NCI-H1048 (cell line): ENCODE measurements around the gene GIGYF2.
"Not testable (repeated sequence)": the region's sequence is repeated elsewhere in the genome, so short reads cannot be mapped to it uniquely, and the experiment has no call there.

Experiments used
- DNase-seq: peaks from one replicate; lab custom pipeline; 2025; lab: John Stamatoyannopoulos, UW

The GIGYF2 gene

DNA sequence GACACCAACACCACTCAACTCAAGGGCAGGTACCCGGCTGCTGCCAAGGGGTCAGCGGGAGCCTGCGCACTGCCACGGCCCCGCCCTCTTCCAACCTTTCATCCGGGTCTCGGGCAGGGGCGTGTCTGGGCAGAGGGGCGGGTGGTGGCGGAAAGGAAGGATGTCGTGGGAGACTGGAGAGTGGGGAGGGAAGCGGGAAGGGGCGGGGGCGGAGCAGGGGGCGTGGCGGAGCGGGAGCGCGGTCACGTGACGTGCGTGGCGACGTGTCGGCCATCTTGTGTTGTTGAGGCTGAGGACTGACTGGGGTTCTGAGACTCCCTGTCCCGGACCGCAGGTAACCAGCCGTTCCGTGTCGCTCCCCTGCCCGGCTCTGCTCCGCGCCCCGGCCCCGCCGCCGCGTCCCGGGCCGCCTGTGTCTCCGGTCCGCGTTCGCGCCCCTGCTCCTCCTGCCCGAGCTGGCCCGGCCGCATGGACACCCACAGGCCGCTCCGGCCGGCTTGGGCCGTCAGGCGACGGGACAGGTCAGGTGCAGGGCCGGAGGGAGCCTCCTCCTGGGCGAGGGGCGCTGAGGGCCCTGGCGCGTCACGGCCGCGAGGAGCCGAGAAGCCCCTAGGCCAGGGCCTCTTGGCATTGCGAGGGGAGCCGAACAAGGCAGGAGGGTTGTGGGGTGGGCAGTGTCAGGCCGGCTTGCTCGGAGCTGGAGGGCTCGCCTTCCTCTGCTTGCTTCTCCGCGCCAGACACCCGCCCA is at the start of gene GIGYF2:
Gene GIGYF2, plus strand, starts transcription at position 273 of the 748 bp plus-strand sequence. CDS start 37,867 bp downstream, outside the sequence.
- peak; percentile 91 for DNase-seq

- DNase-seq = no peak
Measured at GRCh38 chr2:232649033-232649432, 48.1 kb upstream of the GIGYF2 start.

GRCh38 chr2:232652505-232652851 is 44.7 kb upstream of the GIGYF2 start:
- no peak for DNase-seq

DNA sequence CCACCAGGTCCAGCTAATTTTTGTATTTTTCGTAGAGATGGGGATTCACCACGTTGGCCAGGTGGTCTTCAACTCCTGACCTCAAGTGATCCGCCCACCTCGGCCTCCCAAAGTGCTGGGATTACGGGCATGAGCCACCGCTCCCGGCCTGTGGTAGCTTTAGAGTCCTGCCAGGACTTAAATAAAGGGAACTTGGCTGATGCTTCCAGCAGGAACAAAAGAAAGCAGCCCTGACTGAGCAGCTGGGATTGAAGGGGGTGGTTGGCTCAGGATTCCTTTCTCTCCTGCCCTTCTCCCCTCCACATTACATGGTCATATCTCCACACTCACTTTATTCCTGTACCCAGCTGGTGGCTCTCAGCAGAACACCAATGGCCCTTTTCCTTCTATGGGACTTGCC is 43.7 kb upstream of the GIGYF2 start:
- DNase-seq = no peak

DNA sequence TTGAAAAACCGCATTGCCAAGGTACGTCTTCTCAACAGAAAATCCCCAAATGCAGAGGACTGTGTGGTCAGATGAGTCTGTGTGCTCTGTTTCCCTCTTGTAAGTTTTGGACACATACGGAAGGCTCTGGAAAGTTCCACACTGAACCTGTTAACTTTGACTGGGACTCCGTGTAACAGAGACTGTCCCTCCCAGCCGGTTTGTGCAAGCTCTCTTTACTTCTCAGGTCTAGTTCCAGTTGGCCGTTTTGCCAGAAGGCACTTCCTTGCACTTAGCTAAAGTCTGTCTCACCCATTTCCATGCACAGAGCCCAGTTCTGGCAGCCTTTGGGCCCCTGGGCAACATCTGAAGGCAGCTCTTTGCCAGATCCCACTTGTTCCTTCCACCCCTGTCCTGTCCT is 41.7 kb upstream of the GIGYF2 start:
- no peak for DNase-seq

DNA sequence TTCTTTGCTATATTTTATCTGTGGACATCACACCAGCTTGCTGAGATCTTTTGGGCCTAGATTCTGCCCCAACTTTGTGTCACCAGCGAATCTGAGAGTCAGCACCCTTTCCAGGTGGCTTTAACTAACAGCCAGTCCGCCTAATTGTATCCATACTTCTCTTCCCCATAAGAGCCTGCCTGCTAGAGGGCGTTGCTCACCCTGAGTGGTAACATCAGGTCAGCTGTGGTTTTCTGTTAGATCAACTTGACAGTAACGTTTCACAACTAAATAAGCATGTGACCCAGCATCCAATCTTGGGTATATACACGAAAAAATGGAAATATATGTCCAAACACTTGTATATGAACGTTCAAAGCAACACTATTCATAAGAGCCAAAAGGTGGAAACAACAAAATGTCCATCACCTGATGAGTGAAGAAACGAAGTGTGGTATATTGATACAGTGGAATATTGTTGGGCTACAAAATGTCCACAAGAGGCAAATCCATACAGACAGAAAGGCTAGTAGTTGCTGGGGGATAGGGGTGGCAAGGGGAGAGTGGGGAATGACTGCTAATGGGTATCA is 38.8 kb upstream of the GIGYF2 start:
- DNase-seq = no peak

- no peak for DNase-seq
Measured at GRCh38 chr2:232659359-232659758, 37.8 kb upstream of the GIGYF2 start.

DNA sequence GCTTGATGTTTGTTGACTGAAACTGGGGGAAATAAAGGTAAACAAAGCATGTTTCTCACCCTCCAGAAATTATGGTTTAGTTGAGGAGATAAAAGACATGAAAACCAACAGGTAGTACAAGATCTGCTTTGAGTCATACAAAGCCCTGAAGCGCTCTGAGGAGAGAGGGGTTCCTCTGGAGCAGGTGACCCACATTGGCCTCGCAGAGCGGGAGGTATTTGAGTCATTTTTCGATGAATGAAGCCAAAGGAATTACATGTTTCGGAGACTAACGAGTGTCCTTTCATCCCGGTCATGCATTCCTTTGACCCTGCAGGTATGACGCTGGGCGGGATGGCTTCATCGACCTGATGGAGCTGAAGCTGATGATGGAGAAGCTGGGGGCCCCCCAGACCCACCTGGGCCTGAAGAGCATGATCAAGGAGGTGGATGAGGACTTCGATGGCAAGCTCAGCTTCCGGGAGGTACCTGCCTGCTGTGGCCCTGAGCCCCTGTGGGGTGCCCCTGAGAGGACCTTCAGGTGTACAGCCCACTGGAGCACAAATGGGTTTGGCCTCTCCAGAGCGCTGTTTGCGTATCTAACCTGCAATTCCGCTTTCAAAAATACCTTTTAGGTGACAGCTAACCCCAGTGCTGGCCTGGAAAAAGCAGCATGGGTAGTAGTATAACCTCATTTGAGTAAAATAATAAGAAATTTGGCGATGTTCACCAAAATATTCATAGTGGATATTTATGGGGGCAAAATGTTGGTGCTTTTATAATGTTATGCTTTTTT is 34.5 kb upstream of the GIGYF2 start:
- no peak for DNase-seq

DNA sequence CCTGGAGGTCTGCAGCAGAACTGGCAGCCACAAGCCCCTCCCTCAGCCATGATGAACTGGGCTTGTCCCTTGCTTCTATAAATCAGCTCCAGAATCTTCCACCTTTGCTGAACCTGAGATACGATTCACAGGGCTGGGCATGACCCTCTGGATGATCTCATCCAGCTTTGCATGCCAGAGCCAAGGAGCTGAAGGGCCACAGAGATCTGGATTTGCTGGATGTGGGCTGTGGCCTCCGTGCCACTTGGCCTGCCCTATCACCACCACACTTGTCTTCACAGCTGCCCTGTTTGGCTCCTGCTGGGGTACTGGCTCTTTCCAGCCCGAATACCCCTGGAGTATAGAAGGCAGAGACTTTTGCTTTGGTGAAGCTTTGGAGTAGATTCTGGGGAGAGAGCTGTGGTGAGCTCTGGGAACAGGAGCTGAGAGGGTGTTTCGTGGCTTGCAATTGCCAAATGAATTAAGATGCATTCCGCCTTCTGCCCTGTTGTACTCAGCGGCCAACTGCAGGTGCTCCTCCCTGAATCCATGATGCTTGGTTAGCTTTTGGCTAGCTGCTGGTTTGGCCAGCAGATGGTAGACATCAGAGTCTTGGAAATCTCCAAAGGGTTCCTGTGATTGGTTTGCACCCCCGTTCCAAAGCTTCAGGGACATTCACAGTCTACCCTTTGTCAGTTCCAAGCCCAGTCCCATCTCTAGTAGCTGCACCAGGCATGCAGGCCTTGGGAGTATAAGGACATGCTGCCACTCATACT is 30.9 kb upstream of the GIGYF2 start:
- DNase-seq = no peak

DNA sequence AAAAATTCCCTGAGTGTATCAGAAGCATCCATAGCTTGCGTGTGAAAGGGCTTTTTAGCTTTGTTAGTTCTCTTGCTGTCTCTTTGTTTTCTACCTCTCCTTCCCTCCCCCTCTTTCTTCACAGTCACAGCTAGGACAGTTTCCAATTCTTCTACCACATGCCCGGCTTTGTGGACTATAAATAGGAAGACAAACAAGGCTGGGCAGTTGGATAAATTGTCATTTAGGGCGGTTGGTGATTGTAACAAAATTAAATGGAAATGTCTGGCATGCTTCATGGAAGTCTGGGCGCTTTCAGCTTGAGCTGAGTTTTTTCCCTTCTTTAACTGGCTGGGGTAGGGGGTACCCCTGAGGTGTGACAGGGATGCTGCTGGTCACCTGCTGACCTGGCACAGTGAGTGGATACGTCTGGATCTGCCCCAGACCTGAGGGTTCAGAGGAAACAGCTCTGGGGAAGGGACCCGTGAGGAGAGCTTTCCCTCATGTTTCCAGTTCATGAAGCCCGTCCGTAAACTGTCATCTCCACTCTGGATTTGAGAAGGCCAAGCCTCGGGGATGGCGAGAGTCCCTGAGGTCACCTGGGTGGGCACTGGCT is 29.0 kb upstream of the GIGYF2 start:
- no peak for DNase-seq

DNA sequence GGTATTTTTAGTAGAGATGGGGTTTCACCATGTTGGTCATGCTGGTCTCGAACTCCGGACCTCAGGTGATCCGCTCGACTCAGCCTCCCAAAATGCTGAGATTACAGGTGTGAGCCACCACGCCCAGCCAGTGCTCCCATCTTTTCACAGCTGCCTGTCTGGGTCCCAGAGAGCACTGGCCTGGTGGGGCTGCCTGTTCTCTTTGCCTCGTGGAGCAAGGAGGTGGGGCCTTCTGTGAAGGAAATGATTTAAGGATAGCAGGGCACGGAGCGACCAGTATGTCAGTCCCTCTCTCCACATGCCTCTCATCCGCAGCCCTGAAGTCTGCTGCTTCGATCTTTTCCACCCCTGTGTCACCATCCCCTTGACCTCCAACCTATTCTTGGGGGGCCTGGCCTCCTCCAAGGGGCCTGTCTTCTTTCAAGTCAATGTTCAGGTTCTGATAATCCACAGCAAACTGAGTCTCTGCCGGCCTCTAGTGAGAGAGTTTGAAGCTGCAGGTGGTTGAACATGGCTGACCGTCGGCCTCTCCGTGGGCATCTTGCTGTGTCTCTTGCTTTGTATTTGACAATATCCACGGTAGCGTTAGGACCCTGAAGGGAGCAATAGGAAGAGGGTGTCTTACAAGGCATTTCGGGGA is 28.2 kb upstream of the GIGYF2 start:
- DNase-seq = no peak

DNA sequence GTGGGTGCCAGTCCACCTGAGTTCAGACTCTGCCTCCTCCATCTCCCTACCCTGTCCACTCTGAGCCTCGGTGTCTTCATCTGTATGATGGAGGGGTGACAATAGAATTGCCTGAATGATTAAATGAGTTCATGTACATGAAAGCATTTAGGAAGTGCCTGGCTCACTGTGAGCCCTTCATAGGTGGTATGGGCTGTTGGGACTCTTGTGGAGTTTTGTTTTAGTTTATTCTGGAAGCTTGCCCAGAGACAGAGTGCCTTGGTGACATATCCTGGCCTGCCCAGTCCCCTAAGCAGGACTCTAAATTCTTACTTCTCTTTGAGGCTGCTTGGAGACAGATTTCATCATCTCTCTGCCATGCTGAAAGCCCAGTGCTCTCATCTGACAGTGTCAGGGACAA is 24.5 kb upstream of the GIGYF2 start:
- no peak for DNase-seq

DNA sequence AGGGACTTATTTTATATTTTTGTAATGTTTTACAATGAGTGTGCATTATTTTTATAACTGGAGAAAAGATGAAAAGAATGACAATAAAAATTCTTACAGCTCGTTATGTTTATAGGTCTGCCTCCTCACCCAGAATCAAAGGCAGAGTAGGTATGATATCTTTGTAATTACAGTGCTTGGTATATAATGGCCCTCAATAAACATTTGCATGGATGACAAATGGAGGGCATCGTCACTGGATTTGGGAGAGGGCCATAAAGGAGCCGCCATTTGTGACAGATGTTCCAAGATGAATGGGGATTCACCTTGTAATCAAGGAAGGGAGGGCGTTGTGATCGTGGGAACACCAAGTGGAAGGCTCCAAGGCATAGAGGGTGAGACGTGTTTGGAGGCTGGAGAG is 22.6 kb upstream of the GIGYF2 start:
- DNase-seq = no peak

GRCh38 chr2:232675381-232675780 is 21.8 kb upstream of the GIGYF2 start:
- no peak for DNase-seq

GRCh38 chr2:232680006-232680405 is 17.1 kb upstream of the GIGYF2 start:
- no peak for DNase-seq

GRCh38 chr2:232681527-232681926 is 15.6 kb upstream of the GIGYF2 start:
- no peak for DNase-seq

- DNase-seq = no peak
Measured at GRCh38 chr2:232683368-232683767, 13.8 kb upstream of the GIGYF2 start.

DNA sequence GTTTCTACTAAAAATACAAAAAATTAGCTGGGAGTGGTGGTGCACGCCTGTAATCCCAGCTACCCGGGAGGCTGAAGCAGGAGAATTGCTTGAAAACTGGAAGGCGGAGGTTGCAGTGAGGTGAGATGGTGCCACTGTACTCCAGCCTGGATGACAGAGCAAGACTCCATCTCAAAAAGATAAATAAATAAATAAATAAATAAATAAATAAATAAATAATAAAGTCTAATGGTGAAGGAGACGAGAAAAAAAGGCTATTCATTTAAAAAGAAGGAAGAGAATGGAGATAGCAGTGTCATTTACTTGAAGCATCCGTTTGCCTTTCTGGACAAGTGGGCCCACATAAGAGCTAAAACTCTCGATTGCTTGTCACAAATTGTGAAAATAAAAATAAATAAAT is 11.7 kb upstream of the GIGYF2 start:
- DNase-seq = not testable (repeated sequence)

GRCh38 chr2:232687382-232688160 is 9.6 kb upstream of the GIGYF2 start:
- DNase-seq = no peak

- no peak for DNase-seq
Measured at GRCh38 chr2:232688201-232688600, 8.9 kb upstream of the GIGYF2 start.
